ENCODE results near the gene GRB7.
"Not testable (repeated sequence)": the region's sequence is repeated elsewhere in the genome, so short reads cannot be mapped to it uniquely, and the experiment has no call there.

GRB7 gene

GRCh38 chr17:39752241-39752881, 14.6 kb downstream of the GRB7 start:
- DNase-seq (ENCODE audit: low read depth) = no peak

GRCh38 chr17:39753514-39754160, 15.9 kb downstream of the GRB7 start:
- peak; percentile 60 for DNase-seq (ENCODE audit: low read depth)

GRCh38 chr17:39754161-39754957, 16.6 kb downstream of the GRB7 start:
- DNase-seq (ENCODE audit: low read depth) = peak; percentile 91

DNA sequence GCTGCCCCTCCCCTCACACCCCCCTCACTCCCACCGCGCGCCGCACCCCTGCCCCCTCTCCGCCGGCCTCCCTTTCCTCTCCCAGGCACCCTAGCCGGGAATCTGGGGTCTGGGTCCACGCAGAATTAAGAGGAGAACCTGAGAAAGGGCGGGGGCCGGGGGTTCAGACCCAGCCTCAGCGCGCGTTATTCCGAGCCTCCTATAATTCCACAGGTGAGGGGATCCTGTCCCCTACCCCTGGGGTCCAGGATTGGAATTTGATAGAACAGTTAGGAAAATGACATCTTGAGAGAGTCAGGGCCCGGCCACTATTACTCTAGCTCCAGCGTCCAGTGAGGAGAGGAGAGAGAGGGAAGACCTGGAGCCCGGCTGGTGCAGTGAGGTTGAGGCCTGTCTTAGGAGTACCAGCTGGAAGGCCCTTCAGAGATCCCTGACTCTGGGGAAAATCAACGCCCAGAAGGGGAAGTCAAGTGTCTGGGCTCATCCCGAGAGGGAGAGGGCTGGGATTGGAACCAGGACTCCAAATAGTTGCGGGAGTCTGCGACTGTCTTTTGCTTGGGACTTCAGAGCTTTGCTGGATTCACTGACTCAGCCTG, 17.3 kb downstream of the GRB7 start:
- no peak for DNase-seq (ENCODE audit: low read depth)

DNA sequence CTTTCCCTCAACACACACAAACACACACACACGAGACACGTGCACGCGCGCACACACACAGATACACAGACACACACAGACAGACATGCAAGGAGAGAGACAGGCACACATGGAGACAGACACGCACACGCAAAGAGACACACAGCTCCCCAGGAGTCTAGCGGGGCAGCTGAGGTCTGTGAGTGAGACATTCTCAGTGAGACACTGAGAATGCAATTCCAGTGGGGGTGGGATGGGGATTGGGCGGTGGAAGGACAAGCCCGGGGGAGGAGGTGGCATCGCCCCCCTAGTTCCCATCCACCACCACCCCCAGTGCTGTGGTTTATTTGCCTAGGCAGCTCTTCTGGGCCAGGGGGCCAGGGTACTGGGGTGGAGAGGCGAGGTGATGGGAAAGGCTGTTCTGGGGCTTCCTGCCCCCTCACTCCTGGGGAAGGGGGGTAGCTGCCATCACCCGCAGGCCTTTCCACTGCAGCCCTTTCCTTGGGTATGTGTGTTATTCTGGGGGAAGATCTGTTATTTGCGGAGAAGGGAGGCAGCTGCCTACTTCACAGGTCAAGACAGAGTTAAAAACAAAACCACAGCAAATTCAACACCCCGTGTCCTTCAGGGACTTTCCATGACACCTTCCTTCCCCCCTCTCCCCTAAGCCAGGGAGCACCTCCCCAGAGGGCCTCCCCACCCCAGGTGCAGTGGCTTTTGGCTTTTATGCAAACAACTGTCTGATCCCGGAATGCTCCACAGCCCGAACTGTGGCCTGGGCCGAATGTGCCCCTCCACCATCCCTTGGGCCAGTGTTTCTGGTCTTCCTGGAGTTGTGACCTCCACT, 18.0 kb downstream of the GRB7 start:
- no peak for DNase-seq (ENCODE audit: low read depth)

DNA sequence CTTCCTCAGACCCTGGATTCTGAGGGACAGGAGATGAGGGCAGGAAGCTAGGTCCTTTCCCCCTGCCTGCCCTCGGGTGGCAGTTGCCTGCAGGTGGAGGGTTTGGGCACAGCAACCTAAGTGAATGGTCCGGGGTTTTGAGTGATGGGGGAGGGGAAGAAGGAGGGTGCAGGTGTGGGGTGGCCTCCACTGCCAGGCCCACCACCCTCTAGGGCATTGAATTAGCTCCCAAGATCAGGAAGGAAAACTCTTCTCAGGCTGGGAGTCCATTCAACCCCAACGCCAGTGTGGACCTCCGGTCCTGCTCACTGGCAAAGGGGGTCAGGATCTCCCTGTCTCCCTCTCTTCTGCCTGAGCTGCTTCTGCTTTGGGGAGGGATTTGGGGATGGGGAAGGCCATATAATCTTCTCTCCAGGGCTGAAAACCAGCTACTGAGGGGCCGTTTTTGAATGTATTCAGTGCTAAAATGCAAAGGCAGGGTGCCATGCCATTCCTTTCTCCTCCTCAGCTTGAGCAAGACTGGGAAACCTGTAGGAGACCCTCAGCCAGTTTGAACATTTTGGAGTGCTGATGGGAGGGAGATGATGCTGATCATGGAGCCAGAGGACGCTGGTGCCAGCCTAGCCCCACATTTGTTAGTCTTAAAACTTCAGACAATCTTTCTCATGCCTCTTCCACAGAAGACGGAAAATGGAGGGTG, 18.8 kb downstream of the GRB7 start:
- DNase-seq (ENCODE audit: low read depth) = no peak

DNA sequence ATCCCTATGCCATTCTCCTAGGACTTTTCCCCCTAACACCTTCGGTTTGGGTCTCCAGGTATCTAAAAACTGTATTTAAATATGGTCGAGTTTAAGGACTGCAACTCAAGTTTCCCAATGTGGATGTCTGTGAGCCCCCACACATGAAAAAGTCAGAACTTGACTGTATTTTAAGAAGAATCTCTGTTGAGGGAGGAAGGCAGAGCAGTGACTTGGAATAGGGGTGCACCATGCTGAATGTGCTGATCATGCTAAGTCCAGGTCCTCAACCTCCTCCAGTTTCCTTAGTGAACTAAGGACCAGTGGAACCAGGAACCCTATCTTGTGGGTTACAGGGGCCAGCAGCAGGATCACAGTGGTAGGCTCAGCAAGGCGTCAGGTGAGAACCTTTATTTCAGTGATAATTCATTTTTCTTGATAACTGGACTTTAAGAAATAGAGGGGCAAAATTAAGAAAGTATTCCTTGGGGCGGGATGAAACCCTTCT, 19.5 kb downstream of the GRB7 start:
- no peak for DNase-seq (ENCODE audit: low read depth)

DNA sequence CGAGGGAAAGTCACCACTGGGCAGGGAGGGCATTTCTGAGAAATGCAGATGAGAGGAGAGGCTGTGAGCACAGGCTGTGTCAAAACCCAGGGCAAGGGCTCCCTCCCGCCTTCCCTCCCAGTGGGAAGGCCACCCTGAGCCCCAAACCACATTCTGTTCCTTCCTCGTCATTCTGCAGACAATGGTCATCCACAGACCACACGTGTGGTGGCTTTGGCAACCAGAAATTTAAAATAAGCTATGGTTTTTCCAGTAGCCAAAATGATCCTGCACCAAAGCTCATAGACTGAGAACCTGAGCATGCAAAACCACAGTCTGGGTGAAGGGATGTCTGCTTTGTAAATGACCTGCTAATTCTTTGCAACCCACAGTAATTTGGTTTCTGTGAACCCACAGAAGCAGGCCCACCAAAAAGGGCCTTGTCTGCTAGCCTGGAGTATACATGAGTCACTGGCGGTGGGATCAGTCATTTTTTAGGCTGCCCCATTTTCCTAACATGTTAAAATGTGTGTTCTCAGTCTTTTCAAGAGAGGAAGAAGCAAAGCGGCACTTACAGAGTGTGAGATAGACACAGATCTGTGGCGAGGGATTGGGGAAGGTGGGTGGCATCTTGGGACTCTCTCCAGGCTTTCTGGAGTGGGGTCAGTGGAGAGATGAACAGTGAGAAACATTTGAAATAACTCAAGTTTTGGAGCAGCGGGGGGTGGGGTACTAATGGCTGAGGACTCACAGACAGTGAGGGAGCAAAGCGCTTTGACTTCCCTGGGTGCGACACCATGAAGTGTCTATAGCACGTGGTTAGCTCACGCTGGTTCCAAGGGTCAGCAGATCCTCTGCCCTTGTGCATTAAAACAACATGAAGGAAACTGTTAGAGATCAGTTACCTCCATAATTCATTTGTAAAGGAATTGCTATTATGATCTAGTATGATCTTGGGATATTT, 20.5 kb downstream of the GRB7 start:
- no peak for DNase-seq (ENCODE audit: low read depth)

DNA sequence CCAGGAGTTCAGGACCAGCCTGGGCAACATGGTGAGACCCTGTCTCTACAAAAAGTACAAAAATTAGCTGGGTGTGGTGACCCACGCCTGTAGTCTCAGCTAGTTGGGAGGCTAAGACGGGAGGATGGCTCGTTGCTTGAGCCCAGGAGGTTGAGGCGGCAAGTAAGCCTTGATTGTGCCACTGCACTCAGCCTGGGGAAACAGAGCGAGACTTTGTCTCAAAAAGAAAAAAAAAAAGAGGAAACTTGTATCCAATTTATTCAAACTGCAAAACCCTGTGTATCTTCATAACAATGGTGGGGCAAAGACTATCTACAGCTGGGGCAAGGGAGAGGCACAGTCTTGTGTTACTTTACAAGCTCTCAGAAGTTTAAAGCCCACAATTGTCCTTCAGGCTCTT, 21.5 kb downstream of the GRB7 start:
- DNase-seq (ENCODE audit: low read depth) = no peak

- no peak for DNase-seq (ENCODE audit: low read depth)
Measured at GRCh38 chr17:39761861-39762496, 24.2 kb downstream of the GRB7 start.

GRCh38 chr17:39763051-39763820, 25.5 kb downstream of the GRB7 start:
- no peak for DNase-seq (ENCODE audit: low read depth)

DNA sequence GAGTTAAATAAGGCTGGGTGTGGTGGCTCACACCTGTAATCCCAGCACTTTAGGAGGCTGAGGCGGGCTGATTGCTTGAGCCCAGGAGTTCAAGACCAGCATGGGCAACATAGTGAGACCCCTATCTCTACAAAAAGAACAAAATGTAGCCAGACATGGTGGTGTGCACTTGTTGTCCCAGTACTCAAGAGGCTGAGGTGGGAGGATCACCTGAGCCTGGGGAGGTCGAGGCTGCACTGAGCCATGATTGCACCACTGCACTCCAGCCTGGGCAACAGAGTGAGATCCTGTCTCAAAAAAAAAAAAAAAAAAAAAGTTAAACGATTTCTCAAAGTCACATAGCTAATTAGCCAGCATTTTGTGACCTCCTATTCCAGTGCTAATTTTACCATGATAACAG, 26.4 kb downstream of the GRB7 start:
- DNase-seq (ENCODE audit: low read depth) = not testable (repeated sequence)

- DNase-seq (ENCODE audit: low read depth) = no peak
Measured at GRCh38 chr17:39765175-39765574, 27.4 kb downstream of the GRB7 start.

DNA sequence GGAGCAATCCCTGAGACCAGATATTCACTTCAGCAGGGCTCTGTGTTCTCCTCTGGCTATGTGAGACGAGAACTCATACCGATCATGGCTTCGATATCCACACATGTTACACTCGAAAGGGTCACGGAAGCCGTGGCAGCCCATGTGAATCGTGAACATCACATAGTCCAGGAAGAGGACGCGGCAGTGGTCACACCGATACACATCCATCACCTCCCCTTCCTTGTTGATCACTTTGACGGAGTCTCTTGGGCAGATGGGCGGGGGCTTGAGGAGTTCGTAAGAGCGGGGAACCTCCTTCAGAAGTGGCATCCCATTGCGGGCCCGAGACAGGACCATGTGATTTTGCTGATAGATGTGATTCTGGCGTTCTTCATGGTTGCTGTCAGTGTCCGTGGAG, 28.0 kb downstream of the GRB7 start:
- DNase-seq (ENCODE audit: low read depth) = no peak

GRCh38 chr17:39767147-39767546, 29.4 kb downstream of the GRB7 start:
- DNase-seq (ENCODE audit: low read depth) = no peak

GRCh38 chr17:39769974-39770587, 32.3 kb downstream of the GRB7 start:
- DNase-seq (ENCODE audit: low read depth) = no peak

DNA sequence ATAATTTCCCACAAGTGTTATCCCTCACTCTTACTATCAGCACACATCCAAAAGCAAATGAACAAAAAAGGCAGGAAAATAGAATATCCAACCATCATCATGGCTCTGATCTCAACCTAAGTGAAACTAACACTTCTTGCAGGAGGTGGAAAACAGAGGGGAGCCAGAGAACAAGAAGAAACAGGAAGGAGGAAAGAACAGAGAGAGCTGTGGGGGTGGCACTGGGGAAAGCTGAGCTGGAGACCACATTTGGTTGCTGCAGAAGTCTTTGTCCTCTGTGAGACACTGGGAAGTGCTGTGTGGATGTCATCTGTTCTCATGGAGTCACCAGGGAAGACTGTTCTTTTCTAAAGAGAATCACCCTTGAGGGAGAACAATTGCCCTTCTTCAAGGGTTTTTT, 34.7 kb downstream of the GRB7 start:
- no peak for DNase-seq (ENCODE audit: low read depth)
